ENCODE results near the gene ACP3.
"Not testable (repeated sequence)": the region's sequence is repeated elsewhere in the genome, so short reads cannot be mapped to it uniquely, and the experiment has no call there.

The ACP3 gene

GRCh38 chr3:132317229-132317948, at the start of gene ACP3:
Gene ACP3, plus strand, starts transcription at chr3:132317407. Its CDS starts 50 bp downstream, at chr3:132317457.
- no peak for DNase-seq

- no peak for DNase-seq
Observed at GRCh38 chr3:132268956-132269355, 48.3 kb upstream of the ACP3 start.

GRCh38 chr3:132273036-132273435, 44.2 kb upstream of the ACP3 start:
- no peak for DNase-seq

GRCh38 chr3:132276228-132276906, 40.8 kb upstream of the ACP3 start:
- DNase-seq = no peak

- no peak for DNase-seq
Observed at GRCh38 chr3:132279030-132279429, 38.2 kb upstream of the ACP3 start.

- no peak for DNase-seq
Observed at GRCh38 chr3:132283440-132283839, 33.8 kb upstream of the ACP3 start.

GRCh38 chr3:132283916-132284405, 33.2 kb upstream of the ACP3 start:
- DNase-seq = no peak

GRCh38 chr3:132284781-132285619, 32.2 kb upstream of the ACP3 start:
- DNase-seq = no peak

- DNase-seq = no peak
Observed at GRCh38 chr3:132285620-132285945, 31.6 kb upstream of the ACP3 start.

GRCh38 chr3:132286035-132286434, 31.2 kb upstream of the ACP3 start:
- no peak for DNase-seq

- no peak for DNase-seq
Observed at GRCh38 chr3:132288357-132288756, 28.9 kb upstream of the ACP3 start.

GRCh38 chr3:132289316-132289715, 27.9 kb upstream of the ACP3 start:
- DNase-seq = no peak

- DNase-seq = no peak
Observed at GRCh38 chr3:132290833-132291232, 26.4 kb upstream of the ACP3 start.

- DNase-seq = no peak
Observed at GRCh38 chr3:132292042-132292441, 25.2 kb upstream of the ACP3 start.

- no peak for DNase-seq
Observed at GRCh38 chr3:132293251-132293650, 24.0 kb upstream of the ACP3 start.

- DNase-seq = no peak
Observed at GRCh38 chr3:132294906-132295305, 22.3 kb upstream of the ACP3 start.

- not testable (repeated sequence) for DNase-seq
Observed at GRCh38 chr3:132303336-132304201, 13.6 kb upstream of the ACP3 start.

- not testable (repeated sequence) for DNase-seq
Observed at GRCh38 chr3:132304351-132304750, 12.9 kb upstream of the ACP3 start.

- DNase-seq = not testable (repeated sequence)
Observed at GRCh38 chr3:132310057-132310456, 7.2 kb upstream of the ACP3 start.

- DNase-seq = no peak
Observed at GRCh38 chr3:132311316-132311715, 5.9 kb upstream of the ACP3 start.

- DNase-seq = no peak
Observed at GRCh38 chr3:132311841-132312240, 5.4 kb upstream of the ACP3 start.

- no peak for DNase-seq
Observed at GRCh38 chr3:132315851-132316250, 1.4 kb upstream of the ACP3 start.

- DNase-seq = no peak
Observed at GRCh38 chr3:132318451-132318850, 1.2 kb downstream of the ACP3 start.

Measured in NCI-H2171 treated with DMSO at 0.1 percent for 48 hours (cell line).